ENCODE results near the gene GALNT14. TPM values are rescaled to one million over a fixed set of nuclear protein-coding genes. Genes with fewer than 3 reads are reported as not detected.

GALNT14 gene
- total and polyA plus RNA-seq, 4 experiments from 2014 or later = 0.32 TPM; not detected in 3

- Histone ChIP-seq H3K27ac (ENCODE audit: low read depth, low read length) (no peak overlapping the region), H3K36me3 (ENCODE audit: insufficient read depth, low read length) (no peaks in the 10 kb centered on the region), H3K4me1 (ENCODE audit: insufficient read depth, low read length) (no peaks in the 10 kb centered on the region), H3K27me3 (ENCODE audit: insufficient read depth, low read length) (no peaks in the 10 kb centered on the region), H3K9me3 (ENCODE audit: control insufficient read depth in 1 of 2, low read length in 2 of 2) (no peaks in the 10 kb centered on the region), H3K4me3 (ENCODE audit: low read length in 2 of 2) (no peak overlapping the region)
- intact Hi-C loops (cut with micrococcal nuclease) = no loop called here
- Mint-ChIP-seq H3K36me3 (no peaks in the 10 kb centered on the region), H3K27ac (no peak overlapping the region), H3K4me3 (no peak overlapping the region), H3K4me1 (no peaks in the 10 kb centered on the region), H3K27me3 (peaks cover 0 to 6% of the 10 kb centered on the region in 2 donors), H3K9me3 (no peaks in the 10 kb centered on the region)
- CTCF ChIA-PET (ENCODE audit: partially characterized antibody) = no interaction called here
- DNase-seq = no peak
- POLR2A ChIA-PET (ENCODE audit: partially characterized antibody) = no interaction called here
Observed at GRCh38 chr2:31047599-31047998, 90.6 kb downstream of the GALNT14 start.

DNA sequence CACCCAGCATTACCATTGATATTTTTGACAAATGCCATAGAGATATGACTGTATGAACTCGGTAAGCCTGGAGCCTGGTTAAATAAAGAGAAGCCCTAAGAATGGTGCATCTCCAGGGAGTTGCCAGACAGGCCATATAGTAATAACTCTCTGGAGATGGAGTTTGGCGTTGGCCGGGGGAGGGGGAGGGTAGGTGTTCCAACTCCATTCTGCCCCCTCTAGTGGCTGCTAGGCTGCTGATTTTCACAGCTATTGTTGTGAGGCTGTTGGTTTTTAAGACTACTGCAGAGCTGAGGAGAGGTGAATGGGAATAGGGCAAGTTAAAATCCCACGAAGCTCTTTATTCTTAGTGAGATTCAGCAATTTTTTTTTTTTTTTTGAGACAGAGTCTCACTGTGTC, 99.9 kb downstream of the GALNT14 start:
- Histone ChIP-seq H3K9me3 (ENCODE audit: control insufficient read depth in 1 of 2, low read length in 2 of 2) (peaks cover 0 to 5% of the 10 kb centered on the region in 2 donors), H3K27me3 (ENCODE audit: insufficient read depth, low read length) (no peaks in the 10 kb centered on the region), H3K36me3 (ENCODE audit: insufficient read depth, low read length) (no peaks in the 10 kb centered on the region), H3K4me1 (ENCODE audit: insufficient read depth, low read length) (no peaks in the 10 kb centered on the region), H3K27ac (ENCODE audit: low read depth, low read length) (no peak overlapping the region), H3K4me3 (ENCODE audit: low read length in 2 of 2) (no peak overlapping the region)
- CTCF ChIA-PET (ENCODE audit: partially characterized antibody) = no interaction called here
- Mint-ChIP-seq H3K4me1 (no peaks in the 10 kb centered on the region), H3K27me3 (peaks cover 0 to 4% of the 10 kb centered on the region in 2 donors), H3K9me3 (peaks cover 2 to 37% (median 28%) of the 10 kb centered on the region in 8 donors), H3K36me3 (no peaks in the 10 kb centered on the region), H3K4me3 (no peak overlapping the region), H3K27ac (no peak overlapping the region)
- intact Hi-C loops (cut with micrococcal nuclease) = no loop called here
- POLR2A ChIA-PET (ENCODE audit: partially characterized antibody) = no interaction called here
- no peak for DNase-seq

DNA sequence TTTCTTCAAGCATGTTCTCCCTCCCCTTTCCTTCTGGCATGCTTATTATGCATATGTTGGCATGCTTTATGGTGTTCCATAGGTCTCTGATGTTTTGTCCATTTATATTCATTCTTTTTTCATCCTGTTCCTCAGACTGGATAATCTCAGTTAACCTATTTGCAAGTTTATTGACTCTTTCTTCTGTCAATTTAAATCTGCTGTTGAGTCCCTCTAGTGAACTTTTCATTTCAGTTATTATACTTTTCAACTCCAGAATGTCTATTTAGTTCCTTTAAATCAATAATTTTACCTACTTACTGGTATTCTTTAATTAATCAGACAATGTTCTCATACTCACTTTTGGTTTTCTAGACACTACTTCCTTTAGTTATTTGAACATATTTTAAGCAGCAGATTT, 101.2 kb downstream of the GALNT14 start:
- H3K4me3 Mint-ChIP-seq = no peak overlapping the region
- no peaks in the 10 kb centered on the region for H3K4me1 Mint-ChIP-seq
- H3K27me3 ChIP-seq (ENCODE audit: insufficient read depth, low read length) = no peaks in the 10 kb centered on the region
- POLR2A ChIA-PET (ENCODE audit: partially characterized antibody) = no interaction called here
- no peaks in the 10 kb centered on the region for H3K36me3 ChIP-seq (ENCODE audit: insufficient read depth, low read length)
- H3K27ac ChIP-seq (ENCODE audit: low read depth, low read length) = no peak overlapping the region
- peaks cover 2 to 7% of the 10 kb centered on the region in 2 donors for H3K27me3 Mint-ChIP-seq
- H3K9me3 ChIP-seq (ENCODE audit: control insufficient read depth in 1 of 2, low read length in 2 of 2) = peaks cover 0 to 5% of the 10 kb centered on the region in 2 donors
- no peak overlapping the region for H3K4me3 ChIP-seq (ENCODE audit: low read length in 2 of 2)
- intact Hi-C loops (cut with micrococcal nuclease) = no loop called here
- peaks cover 2 to 37% (median 28%) of the 10 kb centered on the region in 8 donors for H3K9me3 Mint-ChIP-seq
- no peak for DNase-seq
- no peak overlapping the region for H3K27ac Mint-ChIP-seq
- CTCF ChIA-PET (ENCODE audit: partially characterized antibody) = no interaction called here
- no peaks in the 10 kb centered on the region for H3K4me1 ChIP-seq (ENCODE audit: insufficient read depth, low read length)
- H3K36me3 Mint-ChIP-seq = no peaks in the 10 kb centered on the region

DNA sequence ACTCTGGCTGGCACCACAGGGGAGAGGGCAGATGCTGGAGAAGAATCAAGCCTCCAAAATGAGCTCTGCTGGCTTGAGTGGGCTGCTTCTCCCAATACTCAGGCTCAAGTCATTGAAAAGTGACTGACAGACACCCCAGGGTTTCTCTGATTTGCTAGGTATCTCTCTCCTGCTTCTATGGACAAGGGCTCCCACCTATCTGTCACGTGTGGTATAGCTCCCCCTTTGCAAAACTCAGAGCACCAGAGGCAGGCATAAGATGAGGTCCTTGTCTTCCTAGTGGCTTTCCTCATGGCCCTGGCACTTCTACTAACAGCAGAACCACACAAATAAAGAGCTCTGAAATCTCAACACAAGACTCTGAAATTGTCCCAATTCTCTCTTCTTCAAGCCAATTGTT, 105.2 kb downstream of the GALNT14 start:
- H3K27ac Mint-ChIP-seq = no peak overlapping the region
- CTCF ChIA-PET (ENCODE audit: partially characterized antibody) = no interaction called here
- intact Hi-C loops (cut with micrococcal nuclease) = no loop called here

GRCh38 chr2:31032475-31032874, 105.8 kb downstream of the GALNT14 start:
- H3K27me3 ChIP-seq (ENCODE audit: insufficient read depth, low read length) = no peaks in the 10 kb centered on the region
- H3K4me3 Mint-ChIP-seq = no peak overlapping the region
- no peaks in the 10 kb centered on the region for H3K4me1 Mint-ChIP-seq
- no peak overlapping the region for H3K4me3 ChIP-seq (ENCODE audit: low read length in 2 of 2)
- no peaks in the 10 kb centered on the region for H3K4me1 ChIP-seq (ENCODE audit: insufficient read depth, low read length)
- H3K27ac ChIP-seq (ENCODE audit: low read depth, low read length) = no peak overlapping the region
- no peak for DNase-seq
- CTCF ChIA-PET (ENCODE audit: partially characterized antibody) = no interaction called here
- no peaks in the 10 kb centered on the region for H3K36me3 Mint-ChIP-seq
- H3K27me3 Mint-ChIP-seq = peaks cover 2 to 7% of the 10 kb centered on the region in 2 donors
- no peak overlapping the region for H3K27ac Mint-ChIP-seq
- intact Hi-C loops (cut with micrococcal nuclease) = no loop called here
- POLR2A ChIA-PET (ENCODE audit: partially characterized antibody) = no interaction called here
- H3K9me3 Mint-ChIP-seq = peaks cover 2 to 24% (median 17%) of the 10 kb centered on the region in 8 donors
- no peaks in the 10 kb centered on the region for H3K36me3 ChIP-seq (ENCODE audit: insufficient read depth, low read length)
- peaks cover 0 to 2% of the 10 kb centered on the region in 2 donors for H3K9me3 ChIP-seq (ENCODE audit: control insufficient read depth in 1 of 2, low read length in 2 of 2)

More for the DNA sequence above, 105.2 kb downstream of the GALNT14 start:
- H3K4me3 Mint-ChIP-seq = no peak overlapping the region
- Histone ChIP-seq H3K9me3 (ENCODE audit: control insufficient read depth in 1 of 2, low read length in 2 of 2) (peaks cover 0 to 5% of the 10 kb centered on the region in 2 donors), H3K36me3 (ENCODE audit: insufficient read depth, low read length) (no peaks in the 10 kb centered on the region), H3K4me1 (ENCODE audit: insufficient read depth, low read length) (no peaks in the 10 kb centered on the region), H3K27me3 (ENCODE audit: insufficient read depth, low read length) (no peaks in the 10 kb centered on the region), H3K4me3 (ENCODE audit: low read length in 2 of 2) (no peak overlapping the region), H3K27ac (ENCODE audit: low read depth, low read length) (no peak overlapping the region)
- H3K9me3 Mint-ChIP-seq = peaks cover 2 to 28% (median 21%) of the 10 kb centered on the region in 8 donors
- POLR2A ChIA-PET (ENCODE audit: partially characterized antibody) = no interaction called here
- no peaks in the 10 kb centered on the region for H3K36me3 Mint-ChIP-seq
- H3K4me1 Mint-ChIP-seq = no peaks in the 10 kb centered on the region
- DNase-seq = no peak
- peaks cover 2 to 7% of the 10 kb centered on the region in 2 donors for H3K27me3 Mint-ChIP-seq

- DNase-seq = no peak
- Histone ChIP-seq H3K9me3 (ENCODE audit: control insufficient read depth in 1 of 2, low read length in 2 of 2) (no peaks in the 10 kb centered on the region), H3K27me3 (ENCODE audit: insufficient read depth, low read length) (no peaks in the 10 kb centered on the region), H3K4me3 (ENCODE audit: low read length in 2 of 2) (no peak overlapping the region), H3K36me3 (ENCODE audit: insufficient read depth, low read length) (no peaks in the 10 kb centered on the region), H3K4me1 (ENCODE audit: insufficient read depth, low read length) (no peaks in the 10 kb centered on the region), H3K27ac (ENCODE audit: low read depth, low read length) (no peak overlapping the region)
- CTCF ChIA-PET (ENCODE audit: partially characterized antibody) = no interaction called here
- POLR2A ChIA-PET (ENCODE audit: partially characterized antibody) = no interaction called here
- Mint-ChIP-seq H3K4me1 (no peaks in the 10 kb centered on the region), H3K36me3 (no peaks in the 10 kb centered on the region), H3K4me3 (no peak overlapping the region), H3K27ac (no peak overlapping the region), H3K27me3 (peaks cover 2 to 7% of the 10 kb centered on the region in 2 donors), H3K9me3 (peaks cover 0 to 11% (median 6%) of the 10 kb centered on the region in 8 donors)
- intact Hi-C loops (cut with micrococcal nuclease) = no loop called here
Observed at GRCh38 chr2:31031132-31031706, 107.0 kb downstream of the GALNT14 start.

- no peak for DNase-seq
- Histone ChIP-seq H3K27me3 (ENCODE audit: insufficient read depth, low read length) (no peaks in the 10 kb centered on the region), H3K9me3 (ENCODE audit: control insufficient read depth in 1 of 2, low read length in 2 of 2) (no peaks in the 10 kb centered on the region), H3K4me1 (ENCODE audit: insufficient read depth, low read length) (no peaks in the 10 kb centered on the region), H3K4me3 (ENCODE audit: low read length in 2 of 2) (no peak overlapping the region), H3K27ac (ENCODE audit: low read depth, low read length) (no peak overlapping the region), H3K36me3 (ENCODE audit: insufficient read depth, low read length) (no peaks in the 10 kb centered on the region)
- intact Hi-C loops (cut with micrococcal nuclease) = no loop called here
- Mint-ChIP-seq H3K9me3 (peaks cover 0 to 2% (median 0%) of the 10 kb centered on the region in 8 donors), H3K4me3 (no peak overlapping the region), H3K4me1 (no peaks in the 10 kb centered on the region), H3K27me3 (peaks cover 2 to 4% of the 10 kb centered on the region in 2 donors), H3K36me3 (no peaks in the 10 kb centered on the region), H3K27ac (no peak overlapping the region)
- ChIA-PET POLR2A (ENCODE audit: partially characterized antibody) (no interaction called here), CTCF (ENCODE audit: partially characterized antibody) (no interaction called here)
Observed at GRCh38 chr2:31028417-31028816, 109.8 kb downstream of the GALNT14 start.

DNA sequence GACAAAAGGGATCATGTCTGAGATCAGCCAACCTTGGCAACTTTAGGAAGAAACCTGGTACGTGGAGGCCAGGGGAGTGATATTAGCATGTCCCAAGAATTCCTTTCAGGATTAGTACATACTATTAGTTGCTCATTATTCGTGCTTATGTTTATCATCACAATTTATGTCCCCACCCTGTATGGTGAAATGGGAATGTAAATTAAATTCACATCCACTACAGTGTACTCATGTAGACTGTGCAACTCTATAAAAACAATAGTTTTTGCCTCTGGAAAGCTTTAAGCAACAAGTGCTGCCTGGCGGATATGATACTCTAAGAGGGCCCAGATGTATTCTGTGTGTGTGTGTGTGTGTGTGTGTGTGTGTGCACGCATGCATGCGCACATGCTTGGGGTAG, 110.7 kb downstream of the GALNT14 start:
- Histone ChIP-seq H3K4me1 (ENCODE audit: insufficient read depth, low read length) (no peaks in the 10 kb centered on the region), H3K9me3 (ENCODE audit: control insufficient read depth in 1 of 2, low read length in 2 of 2) (no peaks in the 10 kb centered on the region), H3K27ac (ENCODE audit: low read depth, low read length) (no peak overlapping the region), H3K36me3 (ENCODE audit: insufficient read depth, low read length) (no peaks in the 10 kb centered on the region), H3K27me3 (ENCODE audit: insufficient read depth, low read length) (no peaks in the 10 kb centered on the region), H3K4me3 (ENCODE audit: low read length in 2 of 2) (no peak overlapping the region)
- Mint-ChIP-seq H3K27ac (no peak overlapping the region), H3K4me1 (no peaks in the 10 kb centered on the region), H3K4me3 (no peak overlapping the region), H3K36me3 (no peaks in the 10 kb centered on the region), H3K9me3 (peaks cover 0 to 2% (median 0%) of the 10 kb centered on the region in 8 donors), H3K27me3 (no peaks in the 10 kb centered on the region)
- intact Hi-C loops (cut with micrococcal nuclease) = no loop called here
- POLR2A ChIA-PET (ENCODE audit: partially characterized antibody) = no interaction called here
- CTCF ChIA-PET (ENCODE audit: partially characterized antibody) = no interaction called here
- no peak for DNase-seq
